Loucy (cell line): ENCODE data around the gene TNFRSF19.

Experiments
- CTCF ChIP-seq: fragments of 200-600 bp; sonication (generic); conservative IDR thresholded peaks from 2 replicates; pipeline ENCODE4 v1.5.1; 2014; ENCODE audit warnings: mild to moderate bottlenecking, antibody characterized with exemption, low read length
- EZH2phosphoT487 ChIP-seq: fragments of 200-600 bp; IDR thresholded peaks from 2 replicates; pipeline ENCODE4 v1.6.1; 2018; ENCODE audit warnings: antibody characterized with exemption, mild to moderate bottlenecking, moderate library complexity, borderline replicate concordance

DNA sequence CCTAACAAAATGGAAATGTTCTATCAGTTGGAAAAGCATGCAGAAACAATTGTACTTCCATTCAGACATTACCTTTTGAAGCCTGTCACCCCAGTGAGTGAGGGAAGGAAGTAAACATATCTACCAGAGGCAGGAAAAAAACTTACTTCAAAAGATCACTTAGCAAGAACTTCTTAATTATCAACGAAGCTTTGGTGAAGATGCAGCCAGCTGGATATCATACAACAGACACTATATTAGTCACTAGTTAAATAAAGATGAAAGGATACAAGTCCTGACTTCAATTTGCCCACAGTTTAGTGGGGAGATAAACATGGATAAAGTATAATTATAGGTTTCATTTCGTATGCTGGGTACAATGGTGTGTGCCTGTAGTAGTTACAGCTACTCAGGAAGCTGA is 148.8 kb downstream of the TNFRSF19 start:
- TF ChIP-seq CTCF (no peak), EZH2phosphoT487 (no peak)
